ENCODE measurements around the gene SPAG9.

GRCh38 chr17:50993544-50993943 lies 127.1 kb downstream of the SPAG9 start:
- TF ChIP-seq CTCF (IDR thresholded peaks at IDR 0.05; ENCODE audit: poor library complexity): no peak
- no peak for TF ChIP-seq EZH2 (IDR thresholded peaks at IDR 0.05; ENCODE audit: borderline replicate concordance)
- no peak for TF ChIP-seq EZH2phosphoT487 (IDR thresholded peaks at IDR 0.05; ENCODE audit: low read depth, severe bottlenecking, unreplicated experiment)

All from hepatocyte (in vitro differentiated cells).